ENCODE measurements around the gene SLC34A1. TPM values are rescaled to one million over a fixed set of nuclear protein-coding genes. Genes with fewer than 3 reads are reported as not detected.
A peak's percentile ranks its signal among the peaks of the same experiment; 100 is the strongest.

Gene SLC34A1
- total and polyA plus RNA-seq, 2 of the 13 experiments (the other 11 are each of a cell fraction or from before 2014, with no cell fraction given): 0.03 to 0.20 TPM

- TF ChIP-seq ZNF598 (CRISPR knock-in tag; IDR thresholded peaks at IDR 0.05; ENCODE audit: borderline replicate concordance) (0 out of 2 replicates have a peak, but pooled peaks have one; percentile 29), ISL2 (CRISPR knock-in tag; IDR thresholded peaks at IDR 0.05) (no peak), TAF1 (CRISPR knock-in tag; IDR thresholded peaks at IDR 0.05) (0 out of 2 replicates have a peak, but pooled peaks have one; percentile 38), DZIP1 (CRISPR knock-in tag; IDR thresholded peaks at IDR 0.05) (peak; percentile 68; the same call in 1 of the 2 replicates), ZNF788 (CRISPR knock-in tag; IDR thresholded peaks at IDR 0.05; ENCODE audit: borderline replicate concordance) (0 out of 2 replicates have a peak, but pooled peaks have one; percentile 30), KLF16 (CRISPR knock-in tag; IDR thresholded peaks at IDR 0.05) (no peak), ZNF260 (CRISPR knock-in tag; IDR thresholded peaks at IDR 0.05; ENCODE audit: borderline replicate concordance, low read depth) (0 out of 2 replicates have a peak, but pooled peaks have one; percentile 48), CTCF (CRISPR knock-in tag; IDR thresholded peaks at IDR 0.05) (0 out of 2 replicates have a peak, but pooled peaks have one; percentile 0), THAP7 (CRISPR knock-in tag; IDR thresholded peaks at IDR 0.05) (0 out of 2 replicates have a peak, but pooled peaks have one; percentile 9), NFYB (CRISPR knock-in tag; IDR thresholded peaks at IDR 0.05) (0 out of 2 replicates have a peak, but pooled peaks have one; percentile 13), HNRNPH1 (optimal IDR thresholded peaks at IDR 0.05; ENCODE audit: low read depth, low read length) (peak; percentile 39), ZSCAN25 (CRISPR knock-in tag; IDR thresholded peaks at IDR 0.05) (0 out of 2 replicates have a peak, but pooled peaks have one; percentile 19), UBTF (CRISPR knock-in tag; IDR thresholded peaks at IDR 0.05) (0 out of 2 replicates have a peak, but pooled peaks have one; percentile 22), ZNF577 (CRISPR knock-in tag; IDR thresholded peaks at IDR 0.05; ENCODE audit: borderline replicate concordance, low read depth) (no peak), KDM3A (CRISPR knock-in tag; IDR thresholded peaks at IDR 0.05; ENCODE audit: low read depth) (no peak), ZFP91 (CRISPR knock-in tag; IDR thresholded peaks at IDR 0.05; ENCODE audit: borderline replicate concordance) (peak; percentile 18; the same call in 1 of the 2 replicates), ZNF589 (CRISPR knock-in tag; conservative IDR thresholded peaks at IDR 0.05) (no peak), CENPX (CRISPR knock-in tag; IDR thresholded peaks at IDR 0.05) (no peak)
Measured at GRCh38 chr5:177427211-177427822, 43.1 kb downstream of the SLC34A1 start (continued).
